ENCODE measurements around the gene FRAS1.
"Not testable (repeated sequence)": the region's sequence is repeated elsewhere in the genome, so short reads cannot be mapped to it uniquely, and the experiment has no call there.

The FRAS1 gene

GRCh38 chr4:78186597-78187543 is 129.7 kb downstream of the FRAS1 start:
- TF ChIP-seq PAX5 (IDR thresholded peaks at IDR 0.05; ENCODE audit: insufficient read depth, low read length, severe bottlenecking) = no peak
- no peak for TF ChIP-seq POLR2AphosphoS5 (IDR thresholded peaks at IDR 0.05; ENCODE audit: low read depth, low read length)
- TF ChIP-seq SPI1 (IDR thresholded peaks at IDR 0.05; ENCODE audit: low read depth, low read length) = no peak
- no peak for TF ChIP-seq TAF1 (IDR thresholded peaks at IDR 0.05; ENCODE audit: low read depth, low read length)
- TF ChIP-seq POLR2A (IDR thresholded peaks at IDR 0.05; ENCODE audit: low read depth, low read length) = no peak
- TF ChIP-seq POU2F2 (IDR thresholded peaks at IDR 0.05; ENCODE audit: low read depth, low read length) = no peak
- no peak for DNase-seq (ENCODE audit: insufficient read length, low spot score)
- FAIRE-seq = no peak

DNA sequence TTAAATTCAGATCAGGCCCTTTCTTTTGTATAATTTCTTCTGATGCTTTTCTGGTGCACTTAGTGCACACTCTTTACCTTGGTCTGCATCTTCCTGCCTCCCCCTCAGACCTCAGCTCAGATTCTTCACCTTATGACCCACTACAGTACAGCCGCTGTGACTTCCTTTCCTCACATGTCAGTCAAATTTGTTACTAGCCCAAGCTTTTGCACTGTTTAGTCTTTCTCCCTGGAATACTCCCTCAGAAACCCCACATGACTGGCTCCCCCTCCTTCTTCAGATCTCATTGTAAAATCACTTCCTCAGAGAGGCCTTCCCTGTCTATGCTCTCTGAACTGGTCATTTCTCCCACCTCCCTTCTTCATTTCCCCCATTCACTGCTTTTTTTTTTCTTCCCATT is 132.9 kb downstream of the FRAS1 start:
- TF ChIP-seq POLR2A (IDR thresholded peaks at IDR 0.05; ENCODE audit: low read depth, low read length) = no peak
- no peak for TF ChIP-seq SPI1 (IDR thresholded peaks at IDR 0.05; ENCODE audit: low read depth, low read length)
- no peak for TF ChIP-seq POU2F2 (IDR thresholded peaks at IDR 0.05; ENCODE audit: low read depth, low read length)
- no peak for TF ChIP-seq PAX5 (IDR thresholded peaks at IDR 0.05; ENCODE audit: insufficient read depth, low read length, severe bottlenecking)
- FAIRE-seq (no peak), DNase-seq (ENCODE audit: insufficient read length, low spot score) (no peak)

DNA sequence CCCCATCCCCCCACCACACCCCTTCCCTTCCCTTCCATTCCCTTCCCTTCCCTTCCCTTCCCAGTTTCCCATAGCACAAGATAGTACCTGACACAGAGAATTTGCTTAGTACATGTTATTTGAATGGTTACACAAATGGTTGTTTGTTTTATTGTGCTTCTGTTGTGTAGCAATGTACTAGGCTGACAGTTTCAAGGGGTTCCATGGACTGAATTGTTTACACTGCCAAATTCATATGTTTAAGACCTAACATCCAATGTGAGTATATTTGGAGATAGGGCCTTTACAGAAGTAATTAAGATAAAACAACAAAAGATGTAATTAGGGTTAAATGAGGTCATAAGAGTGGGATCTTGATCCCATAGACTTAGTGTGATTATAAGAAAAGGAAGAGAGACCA is 133.5 kb downstream of the FRAS1 start:
- FAIRE-seq (no peak), DNase-seq (ENCODE audit: insufficient read length, low spot score) (no peak)
- TF ChIP-seq SPI1 (IDR thresholded peaks at IDR 0.05; ENCODE audit: low read depth, low read length) (no peak), POLR2AphosphoS5 (IDR thresholded peaks at IDR 0.05; ENCODE audit: low read depth, low read length) (no peak), POLR2A (IDR thresholded peaks at IDR 0.05; ENCODE audit: low read depth, low read length) (no peak), TAF1 (IDR thresholded peaks at IDR 0.05; ENCODE audit: low read depth, low read length) (no peak), POU2F2 (IDR thresholded peaks at IDR 0.05; ENCODE audit: low read depth, low read length) (no peak), PAX5 (IDR thresholded peaks at IDR 0.05; ENCODE audit: insufficient read depth, low read length, severe bottlenecking) (no peak)

DNA sequence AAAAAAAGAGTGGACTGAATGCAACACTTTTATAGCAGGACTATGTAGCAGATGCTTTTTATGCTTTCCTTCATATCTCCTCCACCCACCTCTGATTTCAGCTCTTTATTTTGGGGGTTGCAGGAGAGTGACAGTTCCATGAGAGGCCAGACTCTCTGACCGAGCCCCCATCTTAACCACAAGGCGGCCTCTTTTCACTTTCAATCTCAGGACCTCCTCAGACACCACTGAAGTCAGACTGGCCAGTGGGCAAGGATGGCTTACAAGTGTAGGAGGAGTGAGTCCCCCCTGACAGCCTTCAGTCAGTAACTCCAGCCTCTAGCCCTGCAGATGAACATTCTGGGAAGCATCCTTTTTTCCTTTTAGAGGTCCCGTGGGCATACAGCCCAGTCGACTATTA is 140.8 kb downstream of the FRAS1 start:
- DNase-seq (ENCODE audit: insufficient read length, low spot score) (no peak), FAIRE-seq (no peak)
- TF ChIP-seq SPI1 (IDR thresholded peaks at IDR 0.05; ENCODE audit: low read depth, low read length) (no peak), POLR2A (IDR thresholded peaks at IDR 0.05; ENCODE audit: low read depth, low read length) (no peak)

GRCh38 chr4:78199984-78200383 is 142.9 kb downstream of the FRAS1 start:
- FAIRE-seq (no peak), DNase-seq (ENCODE audit: insufficient read length, low spot score) (no peak)
- TF ChIP-seq PAX5 (IDR thresholded peaks at IDR 0.05; ENCODE audit: insufficient read depth, low read length, severe bottlenecking) (no peak), TAF1 (IDR thresholded peaks at IDR 0.05; ENCODE audit: low read depth, low read length) (no peak), POLR2AphosphoS5 (IDR thresholded peaks at IDR 0.05; ENCODE audit: low read depth, low read length) (no peak), POU2F2 (IDR thresholded peaks at IDR 0.05; ENCODE audit: low read depth, low read length) (no peak), SPI1 (IDR thresholded peaks at IDR 0.05; ENCODE audit: low read depth, low read length) (no peak), POLR2A (IDR thresholded peaks at IDR 0.05; ENCODE audit: low read depth, low read length) (no peak)

DNA sequence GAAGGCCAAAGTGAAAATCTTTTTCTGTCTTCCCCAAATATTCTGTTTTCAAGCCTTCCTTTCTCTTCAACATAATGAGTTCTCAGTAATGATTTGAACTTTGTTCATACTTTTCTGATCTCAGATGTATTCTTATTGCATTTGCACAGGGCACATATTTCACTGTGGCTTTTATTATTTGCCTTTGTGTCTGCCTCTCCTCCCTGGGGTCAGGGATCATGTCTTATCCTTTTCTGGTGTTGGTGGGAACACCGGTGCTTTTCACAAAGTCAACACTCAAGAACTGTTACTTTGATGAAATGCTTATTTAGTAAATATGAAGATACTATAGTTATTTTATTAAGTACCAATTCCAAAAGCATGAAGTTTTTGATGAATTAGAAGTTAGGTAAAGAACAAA is 143.8 kb downstream of the FRAS1 start:
- DNase-seq (ENCODE audit: insufficient read length, low spot score) (no peak), FAIRE-seq (no peak)
- TF ChIP-seq POU2F2 (IDR thresholded peaks at IDR 0.05; ENCODE audit: low read depth, low read length) (no peak), SPI1 (IDR thresholded peaks at IDR 0.05; ENCODE audit: low read depth, low read length) (no peak), TAF1 (IDR thresholded peaks at IDR 0.05; ENCODE audit: low read depth, low read length) (no peak), POLR2AphosphoS5 (IDR thresholded peaks at IDR 0.05; ENCODE audit: low read depth, low read length) (no peak), PAX5 (IDR thresholded peaks at IDR 0.05; ENCODE audit: insufficient read depth, low read length, severe bottlenecking) (no peak), POLR2A (IDR thresholded peaks at IDR 0.05; ENCODE audit: low read depth, low read length) (no peak)

DNA sequence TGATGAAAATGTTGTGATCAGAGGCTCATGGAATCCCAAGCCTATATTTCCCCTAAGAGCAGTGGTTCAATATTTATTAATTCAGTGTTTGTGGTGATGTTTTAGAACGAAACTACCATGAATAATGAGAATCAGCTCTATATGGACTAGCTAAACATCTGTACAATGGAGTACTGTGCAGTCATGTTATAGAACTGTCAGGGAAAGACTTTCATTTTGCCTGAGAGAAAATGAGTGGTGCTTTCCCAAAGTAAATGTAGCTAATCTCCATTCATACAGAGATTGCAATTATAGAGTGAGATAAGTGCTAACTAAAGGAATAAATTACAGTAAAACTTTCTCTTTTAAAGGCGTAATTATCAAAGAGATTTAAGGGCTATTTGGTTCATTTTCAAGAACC is 147.1 kb downstream of the FRAS1 start:
- no peak for TF ChIP-seq PAX5 (IDR thresholded peaks at IDR 0.05; ENCODE audit: insufficient read depth, low read length, severe bottlenecking)
- no peak for TF ChIP-seq TAF1 (IDR thresholded peaks at IDR 0.05; ENCODE audit: low read depth, low read length)
- no peak for TF ChIP-seq POLR2A (IDR thresholded peaks at IDR 0.05; ENCODE audit: low read depth, low read length)
- TF ChIP-seq SPI1 (IDR thresholded peaks at IDR 0.05; ENCODE audit: low read depth, low read length) = no peak
- TF ChIP-seq POLR2AphosphoS5 (IDR thresholded peaks at IDR 0.05; ENCODE audit: low read depth, low read length) = no peak
- no peak for TF ChIP-seq POU2F2 (IDR thresholded peaks at IDR 0.05; ENCODE audit: low read depth, low read length)
- DNase-seq (ENCODE audit: insufficient read length, low spot score) (no peak), FAIRE-seq (no peak)

GRCh38 chr4:78205591-78205990 is 148.5 kb downstream of the FRAS1 start:
- DNase-seq (ENCODE audit: insufficient read length, low spot score) = no peak
- no peak for FAIRE-seq
- no peak for TF ChIP-seq PAX5 (IDR thresholded peaks at IDR 0.05; ENCODE audit: insufficient read depth, low read length, severe bottlenecking)
- TF ChIP-seq POU2F2 (IDR thresholded peaks at IDR 0.05; ENCODE audit: low read depth, low read length) = no peak
- TF ChIP-seq SPI1 (IDR thresholded peaks at IDR 0.05; ENCODE audit: low read depth, low read length) = no peak
- no peak for TF ChIP-seq TAF1 (IDR thresholded peaks at IDR 0.05; ENCODE audit: low read depth, low read length)
- TF ChIP-seq POLR2A (IDR thresholded peaks at IDR 0.05; ENCODE audit: low read depth, low read length) = no peak
- TF ChIP-seq POLR2AphosphoS5 (IDR thresholded peaks at IDR 0.05; ENCODE audit: low read depth, low read length) = no peak

DNA sequence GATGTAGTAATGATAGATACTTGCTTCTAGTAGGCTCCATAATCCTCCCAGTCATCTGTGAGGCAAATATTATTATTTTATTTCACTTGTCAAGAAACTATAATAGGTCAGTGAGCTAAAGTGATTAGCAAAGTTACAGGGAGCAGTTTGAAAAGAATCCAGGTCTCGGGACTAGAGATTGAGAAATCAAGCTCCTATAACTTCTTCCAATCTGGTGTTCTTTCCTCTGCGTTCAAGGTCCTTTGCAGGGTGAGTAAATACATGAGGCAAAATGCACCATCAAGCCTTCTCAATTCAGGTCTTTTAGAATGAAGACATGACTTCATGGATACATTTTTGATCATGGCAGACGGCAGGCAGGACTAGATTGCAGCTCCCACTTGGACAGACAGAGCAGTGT is 150.4 kb downstream of the FRAS1 start:
- FAIRE-seq (no peak), DNase-seq (ENCODE audit: insufficient read length, low spot score) (no peak)
- TF ChIP-seq TAF1 (IDR thresholded peaks at IDR 0.05; ENCODE audit: low read depth, low read length) (no peak), SPI1 (IDR thresholded peaks at IDR 0.05; ENCODE audit: low read depth, low read length) (no peak), POU2F2 (IDR thresholded peaks at IDR 0.05; ENCODE audit: low read depth, low read length) (no peak), POLR2A (IDR thresholded peaks at IDR 0.05; ENCODE audit: low read depth, low read length) (no peak), POLR2AphosphoS5 (IDR thresholded peaks at IDR 0.05; ENCODE audit: low read depth, low read length) (no peak), PAX5 (IDR thresholded peaks at IDR 0.05; ENCODE audit: insufficient read depth, low read length, severe bottlenecking) (no peak)

DNA sequence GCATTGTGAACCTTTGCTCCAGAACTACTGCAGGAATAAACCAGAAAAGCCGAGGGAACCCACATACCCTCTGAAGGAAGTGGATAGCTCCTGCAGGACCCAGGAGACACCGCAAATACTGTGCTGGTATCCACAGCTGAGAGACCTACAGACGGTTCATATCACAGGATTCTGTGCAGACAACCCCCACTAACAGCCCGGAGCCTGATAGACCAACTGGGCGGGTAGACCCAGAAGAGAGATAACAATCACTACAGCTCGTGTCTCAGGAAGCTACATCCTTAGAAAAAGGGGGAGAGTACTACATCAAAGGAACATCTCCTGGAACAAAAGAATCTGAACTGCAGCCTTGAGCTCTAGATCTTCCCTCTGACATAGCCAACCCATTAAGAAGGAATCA is 150.8 kb downstream of the FRAS1 start:
- DNase-seq (ENCODE audit: insufficient read length, low spot score) = no peak
- TF ChIP-seq PAX5 (IDR thresholded peaks at IDR 0.05; ENCODE audit: insufficient read depth, low read length, severe bottlenecking) (no peak), TAF1 (IDR thresholded peaks at IDR 0.05; ENCODE audit: low read depth, low read length) (no peak), SPI1 (IDR thresholded peaks at IDR 0.05; ENCODE audit: low read depth, low read length) (no peak), POLR2A (IDR thresholded peaks at IDR 0.05; ENCODE audit: low read depth, low read length) (no peak)
- FAIRE-seq = no peak

- DNase-seq (ENCODE audit: insufficient read length, low spot score); FAIRE-seq: not testable (repeated sequence)
Observed at GRCh38 chr4:78208896-78209295, 151.8 kb downstream of the FRAS1 start.

All from GM12891 (cell line).